HG03108 (cell line): Measurements from ENCODE around the gene CD101.
"Not testable (repeated sequence)": the region's sequence is repeated elsewhere in the genome, so short reads cannot be mapped to it uniquely, and the experiment has no call there.

ENCODE experiments used
- ATAC-seq: cut with Tn5 transposase; IDR thresholded peaks from one replicate; pipeline ENCODE4 v1.9.1; 2021; ENCODE audit warnings: moderate library complexity; ENCODE audit not compliant: unreplicated experiment

Gene CD101, protein sequence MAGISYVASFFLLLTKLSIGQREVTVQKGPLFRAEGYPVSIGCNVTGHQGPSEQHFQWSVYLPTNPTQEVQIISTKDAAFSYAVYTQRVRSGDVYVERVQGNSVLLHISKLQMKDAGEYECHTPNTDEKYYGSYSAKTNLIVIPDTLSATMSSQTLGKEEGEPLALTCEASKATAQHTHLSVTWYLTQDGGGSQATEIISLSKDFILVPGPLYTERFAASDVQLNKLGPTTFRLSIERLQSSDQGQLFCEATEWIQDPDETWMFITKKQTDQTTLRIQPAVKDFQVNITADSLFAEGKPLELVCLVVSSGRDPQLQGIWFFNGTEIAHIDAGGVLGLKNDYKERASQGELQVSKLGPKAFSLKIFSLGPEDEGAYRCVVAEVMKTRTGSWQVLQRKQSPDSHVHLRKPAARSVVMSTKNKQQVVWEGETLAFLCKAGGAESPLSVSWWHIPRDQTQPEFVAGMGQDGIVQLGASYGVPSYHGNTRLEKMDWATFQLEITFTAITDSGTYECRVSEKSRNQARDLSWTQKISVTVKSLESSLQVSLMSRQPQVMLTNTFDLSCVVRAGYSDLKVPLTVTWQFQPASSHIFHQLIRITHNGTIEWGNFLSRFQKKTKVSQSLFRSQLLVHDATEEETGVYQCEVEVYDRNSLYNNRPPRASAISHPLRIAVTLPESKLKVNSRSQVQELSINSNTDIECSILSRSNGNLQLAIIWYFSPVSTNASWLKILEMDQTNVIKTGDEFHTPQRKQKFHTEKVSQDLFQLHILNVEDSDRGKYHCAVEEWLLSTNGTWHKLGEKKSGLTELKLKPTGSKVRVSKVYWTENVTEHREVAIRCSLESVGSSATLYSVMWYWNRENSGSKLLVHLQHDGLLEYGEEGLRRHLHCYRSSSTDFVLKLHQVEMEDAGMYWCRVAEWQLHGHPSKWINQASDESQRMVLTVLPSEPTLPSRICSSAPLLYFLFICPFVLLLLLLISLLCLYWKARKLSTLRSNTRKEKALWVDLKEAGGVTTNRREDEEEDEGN

DNA sequence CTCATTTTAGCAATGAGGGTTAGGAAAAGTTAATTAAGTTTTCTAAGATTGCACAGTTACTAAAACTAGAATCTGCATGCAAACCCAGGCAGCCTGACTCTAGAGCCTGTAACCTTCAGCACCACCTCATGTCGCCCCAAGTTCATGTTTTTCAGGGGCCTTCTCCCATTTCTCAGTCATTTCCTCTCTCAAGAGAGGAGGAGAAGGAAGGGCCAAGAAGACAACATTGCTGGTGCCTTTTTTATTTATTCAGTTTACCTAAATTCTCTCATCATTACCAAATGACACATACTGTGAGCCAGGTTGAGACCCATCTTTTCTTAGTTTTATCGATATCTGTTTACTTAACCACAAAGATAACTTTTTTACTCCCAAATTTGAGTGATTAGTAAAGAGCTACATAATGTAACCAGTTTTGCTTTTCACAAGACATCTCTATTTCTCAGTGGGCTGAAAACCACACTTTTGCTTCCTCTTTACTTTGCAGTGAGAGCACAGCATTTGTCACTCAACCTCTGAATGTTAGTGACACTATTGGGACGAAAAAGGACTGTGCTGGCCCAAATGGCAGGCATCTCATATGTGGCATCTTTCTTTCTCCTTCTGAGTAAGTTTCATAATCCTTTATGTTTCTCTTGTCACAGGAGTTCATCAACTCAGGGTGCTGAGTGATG is at the start of gene CD101:
Gene CD101, plus strand, starts transcription at position 507 of the 674 bp plus-strand sequence. Its CDS starts 58 bp downstream, at position 565.
- peak; percentile 95 for ATAC-seq

DNA sequence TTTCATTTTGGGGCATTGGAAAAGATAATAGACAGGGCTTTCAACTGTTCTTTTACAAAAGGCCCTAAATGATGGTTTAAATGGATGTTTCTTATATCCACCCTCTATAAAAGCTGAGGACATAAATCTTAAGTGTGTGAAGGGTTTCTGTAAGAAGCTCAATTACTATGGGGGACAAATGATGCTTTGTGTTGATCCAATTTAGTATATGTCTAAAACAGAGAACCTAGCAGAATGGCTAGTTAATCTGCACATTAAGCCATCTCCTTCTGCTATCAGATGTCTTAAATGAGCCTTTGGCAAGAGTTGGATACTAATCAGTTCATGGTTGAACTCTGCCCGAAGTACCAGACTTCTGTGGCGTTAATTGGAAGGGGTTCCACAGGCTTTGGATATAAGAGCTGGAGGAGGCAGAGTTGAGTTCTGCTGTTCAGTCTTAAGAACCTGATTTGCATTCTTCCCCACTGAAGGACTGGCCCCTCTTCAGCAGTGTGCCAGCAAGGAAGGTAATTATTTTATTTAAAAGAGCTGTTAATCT is 48.8 kb upstream of the CD101 start:
- no peak for ATAC-seq

DNA sequence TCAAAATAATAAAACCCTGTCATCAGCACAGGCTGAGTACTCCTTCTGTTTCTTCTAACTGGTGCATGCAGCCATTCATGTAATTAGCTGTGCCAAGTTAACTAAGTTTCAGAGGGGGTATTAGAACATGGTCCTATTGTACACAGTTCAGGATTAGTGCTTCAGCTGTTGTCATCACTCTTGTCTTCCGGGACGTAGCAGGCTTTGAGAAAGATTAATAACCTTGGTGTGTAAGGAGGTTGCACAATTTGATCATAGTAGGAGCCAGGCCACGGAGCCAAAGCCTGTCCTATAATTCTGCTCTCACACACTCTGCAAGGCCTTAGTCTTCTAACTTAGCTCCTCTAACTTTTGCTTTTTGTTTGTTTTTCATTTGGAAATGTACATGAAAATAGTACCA is 47.1 kb upstream of the CD101 start:
- ATAC-seq = no peak

DNA sequence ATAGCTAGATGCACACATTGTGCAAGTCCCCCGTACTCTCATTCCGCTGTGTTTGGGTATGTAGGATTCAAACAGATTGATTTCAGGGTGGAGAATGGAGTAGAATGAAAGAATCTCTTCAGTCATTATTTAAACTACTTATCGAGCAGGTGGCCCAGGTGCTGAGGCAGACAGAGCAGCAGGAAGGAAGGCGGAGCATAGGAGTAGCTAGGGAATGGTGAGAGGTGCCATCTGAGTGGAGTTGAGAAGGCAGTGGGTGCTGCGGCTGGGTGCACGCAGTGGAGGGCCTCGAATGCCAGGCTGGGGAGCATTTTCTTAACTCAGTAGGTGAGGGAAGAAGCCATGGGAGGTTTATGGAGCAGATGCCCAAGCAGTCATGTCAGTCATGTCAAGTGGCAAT is 45.2 kb upstream of the CD101 start:
- no peak for ATAC-seq

DNA sequence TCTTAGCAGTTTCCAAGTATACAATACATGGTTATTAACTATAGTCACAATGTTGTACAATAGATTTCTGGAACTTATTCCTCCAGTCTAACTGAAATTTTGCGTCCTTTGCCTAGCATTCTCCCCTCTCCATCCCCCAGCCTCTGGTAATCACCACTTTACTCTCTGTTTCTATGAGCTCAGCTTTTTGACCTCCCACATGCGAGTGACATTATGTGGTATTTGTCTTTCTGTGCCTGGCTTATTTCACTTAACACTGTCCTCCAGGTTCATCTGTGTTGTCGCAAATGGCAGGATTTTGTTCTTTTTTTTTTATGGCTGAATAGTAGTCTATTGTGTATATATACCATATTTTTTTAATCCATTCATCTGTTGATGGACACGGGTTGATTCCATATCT is 43.9 kb upstream of the CD101 start:
- no peak for ATAC-seq

DNA sequence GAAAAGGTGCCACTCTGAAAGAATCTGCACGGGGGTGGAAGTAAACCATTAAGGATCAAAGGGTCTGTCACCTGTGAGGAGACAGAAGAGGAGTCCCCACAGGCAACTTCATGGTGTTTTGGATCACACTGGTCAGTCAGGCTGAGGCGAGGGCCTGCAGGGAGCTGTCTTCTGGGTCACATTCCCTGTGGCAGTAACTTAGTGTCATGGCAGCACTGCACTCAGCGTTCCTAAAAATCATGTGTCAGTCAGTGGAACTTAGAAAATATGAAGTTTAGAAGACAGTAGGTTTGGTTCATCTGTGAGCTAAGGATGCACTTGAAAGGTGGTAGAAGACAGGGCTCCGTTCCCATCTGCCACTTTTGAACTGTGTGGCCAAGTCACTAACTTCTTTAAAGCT is 43.5 kb upstream of the CD101 start:
- ATAC-seq = no peak

DNA sequence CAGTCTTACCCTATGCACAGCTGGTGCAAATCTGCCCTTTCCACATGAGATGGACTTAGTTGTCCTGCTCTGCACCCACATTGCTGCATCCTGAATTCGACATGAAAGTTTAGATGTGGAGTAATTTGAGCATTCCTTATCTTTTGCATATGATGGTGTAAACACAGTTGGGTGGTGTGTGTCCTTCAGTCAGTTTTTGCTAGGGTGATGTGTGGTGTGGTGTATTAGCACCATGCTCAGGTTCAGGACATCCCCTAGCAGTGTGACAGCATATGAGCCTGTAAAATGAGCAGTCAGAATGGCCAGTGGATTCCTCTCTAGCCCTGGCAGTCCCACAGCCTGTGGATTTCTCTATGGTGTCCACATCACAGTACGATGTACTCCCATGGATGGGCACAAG is 42.6 kb upstream of the CD101 start:
- no peak for ATAC-seq

DNA sequence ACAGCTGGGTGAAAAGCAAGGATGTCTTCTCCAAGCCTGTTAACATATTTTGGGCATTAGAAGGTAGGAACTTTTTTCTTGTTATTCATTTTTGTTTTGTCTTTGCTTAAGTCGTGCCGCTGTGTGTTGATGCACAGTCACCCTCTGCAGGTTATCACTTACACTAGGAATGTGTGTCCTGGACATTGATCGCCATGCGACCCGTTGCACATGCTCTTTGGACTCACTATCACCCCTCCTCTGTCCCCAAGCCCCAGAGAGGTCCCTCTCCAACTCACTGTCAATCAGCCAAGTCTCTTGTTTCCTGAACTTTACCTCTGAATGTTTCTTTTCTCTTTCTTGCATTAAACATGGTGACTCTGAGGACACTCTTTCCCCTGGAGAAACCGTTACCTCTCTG is 40.0 kb upstream of the CD101 start:
- ATAC-seq = no peak

DNA sequence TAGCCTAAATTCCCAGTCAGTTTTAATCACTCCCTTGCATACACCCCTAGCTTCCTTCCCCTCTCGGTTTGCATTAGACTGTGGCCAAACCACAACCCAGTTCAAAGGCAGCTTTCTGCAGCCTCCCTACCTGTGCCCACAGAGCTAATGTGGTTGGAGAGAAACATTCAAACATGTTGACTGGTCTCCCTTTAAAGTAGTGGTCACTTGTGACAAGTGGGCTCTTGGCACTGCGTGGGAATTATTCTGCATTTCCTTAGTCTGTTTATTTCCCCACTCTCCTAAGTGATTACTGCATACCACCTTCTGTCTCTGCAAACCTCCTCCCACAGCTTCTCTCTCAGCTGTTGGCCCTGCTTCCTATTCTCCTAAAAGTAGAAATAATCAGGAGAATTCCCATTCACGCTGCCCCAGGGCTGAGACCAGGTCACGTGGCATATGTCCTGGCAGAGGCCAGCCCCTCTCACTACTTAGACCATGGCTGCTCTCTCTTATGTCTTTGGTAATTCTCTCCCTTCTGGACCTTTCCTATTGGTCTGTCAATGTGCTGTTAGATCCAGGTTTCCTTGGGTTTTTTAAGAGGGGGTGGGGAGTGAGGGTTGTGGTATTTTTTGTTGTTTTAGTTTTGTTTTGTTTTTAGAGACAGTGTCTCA is 38.4 kb upstream of the CD101 start:
- ATAC-seq = no peak

DNA sequence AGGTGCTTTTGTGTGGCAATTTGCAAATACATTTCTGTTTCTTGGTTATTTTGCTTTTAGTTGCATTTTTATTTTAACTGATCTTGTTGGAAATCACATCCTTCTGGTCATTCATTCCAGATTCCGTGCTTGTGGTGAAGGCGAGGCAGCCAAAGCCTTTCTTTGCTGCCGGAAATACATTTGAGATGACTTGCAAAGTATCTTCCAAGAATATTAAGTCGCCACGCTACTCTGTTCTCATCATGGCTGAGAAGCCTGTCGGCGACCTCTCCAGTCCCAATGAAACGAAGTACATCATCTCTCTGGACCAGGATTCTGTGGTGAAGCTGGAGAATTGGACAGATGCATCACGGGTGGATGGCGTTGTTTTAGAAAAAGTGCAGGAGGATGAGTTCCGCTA is 34.8 kb upstream of the CD101 start:
- no peak for ATAC-seq

DNA sequence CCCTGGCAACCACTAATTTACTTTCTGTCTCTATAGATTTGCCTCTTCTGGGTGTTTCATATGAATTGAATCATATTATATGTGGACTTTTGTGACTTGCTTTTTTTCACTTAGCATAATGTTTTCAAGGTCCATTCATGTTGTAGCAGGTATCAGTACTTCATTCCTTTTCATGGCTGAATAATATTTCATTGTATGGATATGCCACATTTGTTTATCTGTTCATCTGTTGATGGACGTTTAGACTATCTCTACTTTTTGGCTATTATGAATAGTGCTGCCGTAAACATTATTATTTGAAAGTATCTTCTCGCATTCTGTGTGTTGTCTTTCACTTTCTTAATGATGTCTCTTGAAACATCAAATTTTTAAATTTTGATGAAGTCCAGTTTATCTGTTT is 32.8 kb upstream of the CD101 start:
- no peak for ATAC-seq

DNA sequence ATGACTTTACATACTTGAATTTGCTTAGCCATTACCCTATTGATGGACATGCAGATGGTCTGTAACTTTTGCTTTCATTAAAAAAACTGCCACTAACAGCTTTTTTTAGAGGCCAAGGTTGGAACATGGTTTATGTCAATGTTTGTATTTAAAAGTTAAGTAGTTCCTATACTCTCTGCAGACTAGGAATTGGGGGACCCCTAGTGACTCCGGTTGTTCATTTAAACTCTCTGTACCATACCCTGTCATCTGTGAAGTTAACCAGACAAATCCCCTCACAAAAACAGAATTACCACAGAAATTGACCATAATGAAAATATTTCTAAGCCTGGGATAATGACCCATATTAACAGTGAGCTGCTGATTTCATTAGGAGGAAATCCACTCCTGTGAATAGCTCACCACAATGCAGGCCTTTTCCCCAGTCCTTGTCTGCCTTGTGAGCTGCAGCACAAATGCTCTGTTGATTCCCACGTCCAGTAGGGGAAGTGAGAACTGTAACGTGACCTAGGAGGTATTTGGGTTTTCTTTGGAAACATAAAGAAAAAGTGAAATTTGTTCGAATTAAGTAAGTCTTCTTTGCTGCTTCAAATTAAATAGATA is 30.2 kb upstream of the CD101 start:
- no peak for ATAC-seq

DNA sequence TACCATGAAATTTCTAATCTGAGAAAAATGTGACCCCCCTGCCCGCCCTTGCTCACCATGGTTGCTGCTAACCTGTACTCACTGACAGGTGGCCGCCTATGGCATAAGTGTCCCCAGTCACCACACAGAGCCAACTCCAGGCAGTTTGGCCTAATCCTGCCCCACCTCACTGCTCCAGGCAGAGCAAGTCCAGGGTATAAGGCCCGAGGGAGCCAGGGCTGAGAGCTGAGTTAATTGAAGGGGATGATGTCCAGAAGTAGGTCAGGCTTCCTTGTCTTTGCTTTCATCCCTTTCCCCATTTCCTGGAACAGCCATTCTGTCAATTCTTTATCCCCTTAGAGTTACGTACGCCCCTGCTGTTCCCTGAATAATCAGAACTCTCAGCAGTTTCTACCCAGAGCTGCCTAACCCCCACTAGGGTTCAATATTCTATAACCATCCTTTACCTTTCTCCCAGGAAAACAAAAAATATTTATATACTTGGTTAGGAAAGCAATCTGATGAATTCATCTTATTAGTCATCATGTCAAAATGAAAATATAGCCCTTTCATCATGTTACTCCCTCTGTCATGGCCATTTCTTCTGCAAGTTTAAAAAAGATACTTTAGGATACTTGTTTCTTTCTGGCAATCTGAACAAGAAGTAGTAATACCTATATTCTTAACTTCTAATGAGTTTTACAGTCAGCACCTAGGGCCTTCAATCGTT is 29.4 kb upstream of the CD101 start:
- ATAC-seq = no peak

DNA sequence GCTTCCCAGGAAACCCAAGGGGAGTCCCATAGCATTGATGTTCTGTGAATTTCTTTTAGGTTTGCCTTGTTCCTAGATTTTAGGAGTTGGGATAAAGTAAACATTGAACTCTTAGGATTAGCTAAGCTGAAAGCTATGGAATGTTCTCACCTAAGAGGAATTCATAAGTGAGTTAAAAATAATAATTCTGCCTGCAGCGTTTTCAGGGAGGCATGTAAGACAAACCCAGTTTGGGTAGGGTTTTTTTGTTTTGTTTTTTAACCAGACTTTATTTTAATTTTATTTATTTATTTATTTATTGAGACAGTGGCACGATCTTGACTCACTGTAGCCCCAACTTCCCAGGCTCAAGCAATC is 28.9 kb upstream of the CD101 start:
- no peak for ATAC-seq

DNA sequence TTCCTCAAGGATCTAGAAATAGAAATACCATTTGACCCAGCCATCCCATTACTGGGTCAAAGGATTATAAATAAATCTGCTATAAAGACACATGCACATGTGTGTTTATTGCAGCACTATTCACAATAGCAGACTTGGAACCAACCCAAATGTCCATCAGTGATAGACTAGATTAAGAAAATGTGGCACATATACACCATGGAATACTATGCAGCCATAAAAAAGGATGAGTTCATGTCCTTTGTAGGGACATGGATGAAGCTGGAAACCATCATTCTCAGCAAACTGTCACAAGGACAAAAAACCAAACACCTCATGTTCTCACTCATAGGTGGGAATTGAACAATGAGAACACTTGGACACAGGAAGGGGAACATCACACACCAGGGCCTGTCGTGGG is 21.3 kb upstream of the CD101 start:
- ATAC-seq = not testable (repeated sequence)

DNA sequence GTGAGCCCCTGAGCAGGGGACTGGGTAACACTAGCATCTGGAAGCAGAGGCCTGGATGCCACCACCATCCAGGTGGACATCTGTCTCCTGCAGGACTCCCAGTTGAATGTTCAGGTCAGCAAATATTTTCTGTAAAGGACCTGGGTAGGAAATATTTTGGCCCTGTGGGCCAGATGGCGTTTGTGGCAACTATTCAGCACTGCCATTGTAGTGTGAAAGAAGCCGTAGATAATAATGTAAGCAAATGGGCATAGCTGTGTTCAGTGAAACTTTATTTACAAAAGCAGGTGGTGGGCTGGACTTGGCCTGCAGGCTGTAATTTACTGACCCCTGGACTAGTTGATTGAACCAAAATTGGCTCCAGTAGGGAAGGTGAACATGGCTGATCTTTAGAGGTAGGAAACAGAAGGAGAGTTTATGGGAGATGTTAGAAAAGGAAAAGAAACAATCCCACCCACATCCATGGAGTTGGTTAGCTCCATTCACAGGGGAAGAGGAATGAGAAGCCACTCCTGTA is 20.0 kb upstream of the CD101 start:
- no peak for ATAC-seq

DNA sequence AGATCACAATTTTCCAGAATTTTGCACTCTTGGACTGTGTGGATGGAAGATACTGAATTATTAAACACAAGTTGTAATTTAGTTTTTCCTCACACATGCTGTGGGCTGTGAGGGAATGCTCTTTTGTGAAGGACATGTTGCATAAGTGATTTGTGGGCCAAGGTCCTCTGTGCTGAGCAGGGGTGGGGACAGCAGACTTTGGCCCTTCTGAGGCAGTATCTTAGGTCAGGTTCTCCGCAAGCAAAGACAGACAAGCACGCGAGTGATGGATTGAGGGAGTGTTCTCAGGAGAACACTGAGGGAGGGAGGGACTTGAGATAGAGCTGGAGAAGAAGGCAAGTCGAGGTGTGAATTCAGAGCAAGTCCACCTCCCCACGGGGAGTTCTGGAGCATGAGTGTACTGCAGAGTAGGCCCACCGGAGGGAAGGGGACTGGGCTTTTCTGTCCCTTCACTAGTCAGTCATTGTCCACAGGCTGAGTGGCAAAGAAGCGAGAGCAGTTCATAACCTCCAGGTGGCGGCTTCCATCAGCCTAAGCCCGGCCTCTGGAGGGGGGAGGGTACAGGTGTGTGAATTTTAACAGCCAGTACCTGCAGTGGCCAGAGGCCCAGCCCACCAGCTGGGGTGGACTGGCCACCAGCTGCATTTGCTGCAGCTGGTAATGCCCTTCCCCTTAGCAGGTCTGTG is 19.1 kb upstream of the CD101 start:
- ATAC-seq = no peak

DNA sequence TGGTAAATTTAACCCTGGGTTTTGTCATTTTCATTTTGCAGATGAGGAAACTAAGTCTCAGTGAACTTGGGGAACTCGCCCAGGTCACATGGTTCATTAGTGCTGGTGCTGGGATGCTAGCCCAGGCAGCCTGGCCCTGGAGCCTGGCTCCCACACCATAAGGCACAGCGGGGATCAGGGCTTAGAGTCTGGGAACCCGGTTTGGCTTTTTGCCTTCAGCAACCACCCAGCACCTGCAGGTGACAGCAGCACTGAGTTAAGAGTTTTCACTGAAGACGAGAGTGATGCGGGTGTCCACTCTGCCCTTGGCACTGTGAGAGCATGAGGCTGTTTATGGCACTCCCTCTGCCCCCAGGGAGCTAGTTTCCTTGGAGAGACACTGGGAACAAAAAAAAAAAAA is 18.4 kb upstream of the CD101 start:
- ATAC-seq = no peak

DNA sequence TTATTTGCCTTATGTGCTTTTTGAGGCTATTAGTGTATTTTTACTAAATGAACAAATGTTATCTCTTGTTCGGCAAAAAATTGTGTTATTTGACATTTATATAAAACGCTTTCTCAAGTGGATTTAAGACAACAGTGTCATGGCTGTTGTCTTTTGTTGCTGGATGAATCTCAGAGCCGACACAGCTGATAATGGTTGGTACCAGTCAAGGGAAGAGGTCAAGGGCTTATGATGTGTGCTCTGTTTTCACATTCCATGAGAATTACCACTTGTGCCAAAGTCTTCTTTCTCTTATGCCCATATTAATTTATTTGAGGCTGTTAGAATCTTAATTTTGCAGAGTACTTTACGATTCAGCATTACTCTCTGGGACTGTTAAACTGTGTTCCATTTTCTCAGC is 17.9 kb upstream of the CD101 start:
- no peak for ATAC-seq
